Gastroesophageal sphincter (tissue), 4 donors: ENCODE results near the gene SLC32A1. TPM values are rescaled to one million over a fixed set of nuclear protein-coding genes. Genes with fewer than 3 reads are reported as not detected.

Source experiments
- ATAC-seq: fragments of 150-250 bp; one replicate; pipeline ENCODE4 v1.9.1; 2016; ENCODE audit warnings: mild to moderate bottlenecking, moderate library complexity
- H3K27ac ChIP-seq, 4 donors: fragments of 200-600 bp; sonication (generic) in 3 of 4; 1 replicate in 3 of 4; 2 replicates in 1 of 4; pipeline ENCODE4 v1.5.1; 2016 to 2019
- H3K27me3 ChIP-seq: fragments of 200-600 bp; sonication (generic); one replicate; pipeline ENCODE4 v1.5.1; 2019
- H3K36me3 ChIP-seq, 2 donors: fragments of 200-600 bp; sonication (generic); one replicate each; pipeline ENCODE4 v1.5.1; 2019; ENCODE audit warnings: control low read depth in 1 of 2
- H3K4me1 ChIP-seq, 3 donors: fragments of 200-600 bp; sonication (generic); 1 replicate in 2 of 3; 2 replicates in 1 of 3; pipeline ENCODE4 v1.5.1; 2016 to 2019; ENCODE audit warnings: control low read depth in 2 of 3
- H3K4me3 ChIP-seq, 2 donors: fragments of 200-600 bp; sonication (generic); one replicate each; pipeline ENCODE4 v1.5.1; 2019; ENCODE audit warnings: mild to moderate bottlenecking in 1 of 2, moderate library complexity in 1 of 2
- H3K9me3 ChIP-seq, 3 donors: fragments of 200-600 bp; sonication (generic); one replicate each; pipeline ENCODE4 v1.5.1; 2017 to 2019; ENCODE audit warnings: control low read depth in 2 of 3
- EP300 ChIP-seq: sonication (generic); formaldehyde crosslinking; IDR thresholded peaks from one replicate; pipeline ENCODE4 v1.6.1; 2017; ENCODE audit warnings: antibody characterized with exemption, mild to moderate bottlenecking
- POLR2A ChIP-seq, 2 donors: fragments of 450-650 bp; IDR thresholded peaks; one replicate each; pipeline ENCODE4 v1.6.1; 2017; ENCODE audit warnings: antibody characterized with exemption in 2 of 2, mild to moderate bottlenecking in 2 of 2, moderate library complexity in 1 of 2
- POLR2AphosphoS5 ChIP-seq: sonication (generic); formaldehyde crosslinking; IDR thresholded peaks from one replicate; pipeline ENCODE4 v1.6.1; 2017; ENCODE audit warnings: antibody characterized with exemption
- WGBS, 2 donors: methylation state at CpG; one replicate each; pipeline ENCODE4 v1.1.5; 2018; ENCODE audit warnings: low coverage in 1 of 2; 5-methylcytosine and 5-hydroxymethylcytosine counted together
- total RNA-seq, 4 donors: library from RNA; depleted of rRNA; stranded (reverse); fragments of >200 nt; gene quantifications; one replicate each; pipeline ENCODE4 v1.1.0, GENCODE V29; 2016
- TF ChIP-seq, protein P1 (sequence below), 4 experiments: fragments of 200-600 bp in 2 of 4; fragments of 450-650 bp in 2 of 4; sonication (generic) in 1 of 4; IDR thresholded peaks; one replicate each; pipeline ENCODE4 v1.5.1; 2017 to 2019; ENCODE audit warnings: antibody characterized with exemption in 4 of 4, mild to moderate bottlenecking in 2 of 4, moderate library complexity in 2 of 4

Gene SLC32A1
- total RNA-seq, 4 donors from 2014 or later = not detected

DNA sequence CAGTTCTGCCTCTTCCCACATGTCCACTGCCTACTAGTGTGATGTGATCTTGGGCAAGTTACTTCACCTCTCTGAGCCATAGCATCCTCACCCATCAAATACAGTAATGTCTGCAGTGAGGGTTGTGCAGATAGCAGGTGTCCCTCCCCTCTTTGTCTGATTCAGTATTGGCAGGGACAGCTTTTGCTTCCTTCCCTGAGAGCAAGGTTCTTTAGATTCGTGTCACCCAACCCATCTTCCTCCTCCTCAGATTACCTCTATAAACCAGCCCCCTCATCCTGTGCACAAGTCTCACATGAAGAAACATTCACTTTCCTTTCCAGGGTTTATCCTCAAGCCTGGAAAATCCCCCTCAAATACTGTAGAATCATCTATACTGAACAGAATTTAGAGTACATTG is 39.3 kb downstream of the SLC32A1 start:
- H3K4me1 ChIP-seq = peaks cover 0 to 21% (median 0%) of the 10 kb centered on the region in 3 donors
- TF ChIP-seq, protein P1, sequence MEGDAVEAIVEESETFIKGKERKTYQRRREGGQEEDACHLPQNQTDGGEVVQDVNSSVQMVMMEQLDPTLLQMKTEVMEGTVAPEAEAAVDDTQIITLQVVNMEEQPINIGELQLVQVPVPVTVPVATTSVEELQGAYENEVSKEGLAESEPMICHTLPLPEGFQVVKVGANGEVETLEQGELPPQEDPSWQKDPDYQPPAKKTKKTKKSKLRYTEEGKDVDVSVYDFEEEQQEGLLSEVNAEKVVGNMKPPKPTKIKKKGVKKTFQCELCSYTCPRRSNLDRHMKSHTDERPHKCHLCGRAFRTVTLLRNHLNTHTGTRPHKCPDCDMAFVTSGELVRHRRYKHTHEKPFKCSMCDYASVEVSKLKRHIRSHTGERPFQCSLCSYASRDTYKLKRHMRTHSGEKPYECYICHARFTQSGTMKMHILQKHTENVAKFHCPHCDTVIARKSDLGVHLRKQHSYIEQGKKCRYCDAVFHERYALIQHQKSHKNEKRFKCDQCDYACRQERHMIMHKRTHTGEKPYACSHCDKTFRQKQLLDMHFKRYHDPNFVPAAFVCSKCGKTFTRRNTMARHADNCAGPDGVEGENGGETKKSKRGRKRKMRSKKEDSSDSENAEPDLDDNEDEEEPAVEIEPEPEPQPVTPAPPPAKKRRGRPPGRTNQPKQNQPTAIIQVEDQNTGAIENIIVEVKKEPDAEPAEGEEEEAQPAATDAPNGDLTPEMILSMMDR (IDR thresholded peaks at IDR 0.05) = no peak
- TF ChIP-seq EP300 = no peak
- TF ChIP-seq POLR2AphosphoS5 = no peak
- TF ChIP-seq POLR2A (IDR thresholded peaks at IDR 0.05) = no peak
- peaks cover 0 to 99% of the 10 kb centered on the region in 2 donors for H3K36me3 ChIP-seq
- no peaks in the 10 kb centered on the region for H3K9me3 ChIP-seq
- H3K27ac ChIP-seq = no peak overlapping the region
- 56 to 88% methylated on average over 1 of the region's 1 CpG for WGBS, 2 donors
- no peak overlapping the region for H3K4me3 ChIP-seq
- ATAC-seq = no peak
- H3K27me3 ChIP-seq = no peaks in the 10 kb centered on the region

DNA sequence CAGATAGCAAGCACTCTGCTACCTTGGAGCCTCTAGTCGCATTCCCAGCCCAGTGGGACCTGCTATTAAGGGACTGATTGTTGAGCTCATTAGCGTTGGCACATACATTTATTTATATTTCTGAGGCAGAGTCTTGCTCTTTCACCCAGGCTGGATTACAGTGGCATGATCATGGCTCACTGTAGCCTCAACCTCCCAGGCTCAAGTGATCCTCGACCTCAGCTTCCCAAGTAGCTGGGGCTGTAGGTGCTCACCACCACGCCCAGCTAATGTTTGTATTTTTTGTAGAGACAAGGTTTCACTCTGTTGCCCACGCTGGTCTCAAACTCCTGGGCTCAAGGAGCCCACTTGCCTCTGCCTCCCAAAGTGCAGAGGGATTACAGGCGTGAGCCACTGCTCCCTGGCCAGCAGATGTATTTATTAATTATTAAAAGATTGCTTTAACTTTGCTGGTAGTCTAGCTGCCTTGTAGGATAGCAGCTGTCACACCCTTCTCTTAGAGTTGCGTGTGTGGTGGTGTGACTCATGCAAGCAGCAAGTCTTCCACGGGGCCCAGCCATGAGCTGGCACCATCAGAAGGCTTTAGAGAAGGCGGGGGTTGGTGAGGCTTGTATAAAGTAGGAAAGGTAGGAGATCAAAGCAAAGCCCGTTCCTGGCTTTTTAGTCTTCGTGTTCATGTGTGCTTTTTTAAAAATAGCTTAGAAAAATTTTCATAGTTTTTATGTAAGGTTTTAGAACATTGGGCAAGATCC is 40.5 kb downstream of the SLC32A1 start:
- peaks cover 0 to 99% of the 10 kb centered on the region in 2 donors for H3K36me3 ChIP-seq
- H3K27ac ChIP-seq = no peak overlapping the region
- TF ChIP-seq POLR2AphosphoS5 (no peak), POLR2A (IDR thresholded peaks at IDR 0.05) (no peak), EP300 (no peak)
- TF ChIP-seq, protein P1 (IDR thresholded peaks at IDR 0.05) = no peak
- ATAC-seq = no peak
- H3K27me3 ChIP-seq = no peaks in the 10 kb centered on the region
- no peak overlapping the region for H3K4me3 ChIP-seq
- H3K4me1 ChIP-seq = peaks cover 0 to 21% (median 0%) of the 10 kb centered on the region in 3 donors
- WGBS, 2 donors = 57 to 94% methylated on average over 4 to 6 of the region's 11 CpGs
- H3K9me3 ChIP-seq = no peaks in the 10 kb centered on the region

DNA sequence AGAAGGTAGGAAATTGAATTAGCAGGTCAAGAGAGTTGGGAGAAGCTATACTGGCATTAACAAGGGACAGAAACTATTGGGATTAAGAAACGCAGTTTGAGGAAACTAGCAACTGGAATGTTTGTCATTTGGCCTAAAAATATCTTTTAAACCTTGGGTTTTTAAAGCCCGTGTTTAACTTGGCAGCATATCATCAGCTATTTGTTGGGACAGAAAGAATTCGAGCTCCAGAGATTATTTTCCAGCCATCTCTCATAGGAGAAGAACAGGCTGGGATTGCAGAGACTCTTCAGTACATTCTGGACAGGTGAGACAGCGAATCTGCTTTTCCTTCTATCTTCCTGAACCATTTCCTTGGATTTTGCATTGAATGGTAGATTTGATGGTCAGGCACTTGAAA is 41.8 kb downstream of the SLC32A1 start:
- no peaks in the 10 kb centered on the region for H3K27me3 ChIP-seq
- no peak overlapping the region for H3K27ac ChIP-seq
- no peak for ATAC-seq
- WGBS, 2 donors = 44 to 61% methylated on average over 3 to 4 of the region's 4 CpGs
- H3K4me1 ChIP-seq = peaks cover 0 to 21% (median 0%) of the 10 kb centered on the region in 3 donors
- no peaks in the 10 kb centered on the region for H3K9me3 ChIP-seq
- TF ChIP-seq, protein P1 (IDR thresholded peaks at IDR 0.05) = no peak
- TF ChIP-seq EP300 (no peak), POLR2A (IDR thresholded peaks at IDR 0.05) (no peak), POLR2AphosphoS5 (no peak)
- H3K4me3 ChIP-seq = no peak overlapping the region
- H3K36me3 ChIP-seq = peaks cover 0 to 98% of the 10 kb centered on the region in 2 donors

DNA sequence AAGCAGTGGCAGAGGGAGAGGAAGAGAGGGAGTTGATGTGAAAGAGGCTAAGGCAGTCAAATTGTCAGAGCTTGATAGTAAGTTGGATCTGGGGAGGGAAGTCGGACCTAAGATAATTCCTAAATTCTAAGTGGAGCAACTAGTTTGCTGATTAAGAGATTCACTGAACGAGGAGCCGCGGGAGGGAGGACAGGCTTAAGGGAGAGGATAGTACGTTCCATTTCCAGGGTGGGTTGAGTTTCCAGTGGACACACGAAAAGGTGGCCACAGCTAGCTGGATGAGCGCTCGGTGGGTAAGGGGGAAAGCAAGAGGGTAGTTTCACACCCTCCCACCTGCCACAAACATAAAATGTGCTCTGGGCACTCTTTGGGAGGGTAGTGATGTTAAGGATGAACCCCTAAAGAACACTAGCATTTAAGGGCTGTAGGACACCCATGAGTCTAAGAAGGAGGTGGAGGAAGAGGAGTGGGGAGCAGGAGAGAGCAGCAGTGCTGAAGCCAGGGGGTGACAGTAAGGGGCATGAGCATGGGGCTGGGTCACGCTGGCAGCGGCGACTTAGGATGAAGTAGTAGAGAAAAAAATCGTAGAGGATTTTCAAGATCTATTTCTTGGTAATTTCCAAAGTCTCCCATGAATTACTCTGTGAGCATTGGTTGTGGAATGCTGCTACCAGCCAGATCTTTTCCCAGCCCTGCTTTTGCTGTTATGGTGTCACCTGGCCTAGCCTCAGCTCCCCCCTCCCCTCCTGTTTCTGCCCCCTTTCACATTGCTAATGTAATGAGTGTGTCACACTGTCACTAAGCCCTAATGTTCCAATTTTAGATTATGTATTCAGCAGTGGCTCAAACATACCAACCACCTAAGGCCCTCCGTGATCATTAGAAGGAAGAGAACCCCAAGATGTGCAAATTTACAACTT is 45.4 kb downstream of the SLC32A1 start:
- TF ChIP-seq, protein P1 (IDR thresholded peaks at IDR 0.05) = no peak
- no peak for TF ChIP-seq EP300
- TF ChIP-seq POLR2A (IDR thresholded peaks at IDR 0.05) = no peak
- TF ChIP-seq POLR2AphosphoS5 = no peak
- H3K9me3 ChIP-seq = no peaks in the 10 kb centered on the region
- H3K4me3 ChIP-seq = no peak overlapping the region
- peaks cover 0 to 98% of the 10 kb centered on the region in 2 donors for H3K36me3 ChIP-seq
- 85 to 86% methylated on average over 12 to 13 of the region's 13 CpGs for WGBS, 2 donors
- no peaks in the 10 kb centered on the region for H3K27me3 ChIP-seq
- no peak overlapping the region for H3K27ac ChIP-seq
- no peak for ATAC-seq
- H3K4me1 ChIP-seq = peaks cover 0 to 15% (median 0%) of the 10 kb centered on the region in 3 donors
